Measurements from ENCODE around the gene GATAD2B.

The GATAD2B gene

DNA sequence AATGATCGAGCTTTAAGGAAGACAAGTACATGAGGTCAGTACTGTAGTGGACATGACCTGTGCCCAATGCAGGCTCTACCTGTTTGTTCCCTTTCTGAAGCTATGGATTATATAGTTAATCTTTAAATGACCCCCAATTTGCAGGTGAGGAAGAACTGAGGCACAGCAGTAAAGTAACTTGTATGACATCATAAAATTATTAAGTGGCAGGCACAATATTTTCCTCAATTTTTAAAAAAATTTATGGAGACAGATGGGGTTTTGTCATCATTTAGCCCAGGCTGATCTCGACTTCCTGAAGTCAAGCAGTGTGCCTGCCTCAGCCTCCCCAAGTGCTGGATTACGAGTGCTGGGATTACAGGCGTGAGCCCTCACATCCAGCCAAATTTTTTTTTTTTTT lies 3.6 kb upstream of the GATAD2B start:
- no peak for TF ChIP-seq CSDC2 (CRISPR knock-in tag; IDR thresholded peaks at IDR 0.05)
- TF ChIP-seq, protein P1, sequence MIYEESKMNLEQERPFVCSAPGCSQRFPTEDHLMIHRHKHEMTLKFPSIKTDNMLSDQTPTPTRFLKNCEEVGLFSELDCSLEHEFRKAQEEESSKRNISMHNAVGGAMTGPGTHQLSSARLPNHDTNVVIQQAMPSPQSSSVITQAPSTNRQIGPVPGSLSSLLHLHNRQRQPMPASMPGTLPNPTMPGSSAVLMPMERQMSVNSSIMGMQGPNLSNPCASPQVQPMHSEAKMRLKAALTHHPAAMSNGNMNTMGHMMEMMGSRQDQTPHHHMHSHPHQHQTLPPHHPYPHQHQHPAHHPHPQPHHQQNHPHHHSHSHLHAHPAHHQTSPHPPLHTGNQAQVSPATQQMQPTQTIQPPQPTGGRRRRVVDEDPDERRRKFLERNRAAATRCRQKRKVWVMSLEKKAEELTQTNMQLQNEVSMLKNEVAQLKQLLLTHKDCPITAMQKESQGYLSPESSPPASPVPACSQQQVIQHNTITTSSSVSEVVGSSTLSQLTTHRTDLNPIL (CRISPR knock-in tag; IDR thresholded peaks at IDR 0.05; ENCODE audit: low read depth), result no peak
- no peak for TF ChIP-seq ZFP30 (CRISPR knock-in tag; IDR thresholded peaks at IDR 0.05)
- TF ChIP-seq BACH2 (CRISPR knock-in tag; IDR thresholded peaks at IDR 0.05; ENCODE audit: borderline replicate concordance), result no peak
- TF ChIP-seq OSR1 (CRISPR knock-in tag; IDR thresholded peaks at IDR 0.05), result no peak
- TF ChIP-seq ZNF565 (CRISPR knock-in tag; conservative IDR thresholded peaks at IDR 0.05; ENCODE audit: low read depth), result no peak
- no peak for TF ChIP-seq ZFP3 (CRISPR knock-in tag; IDR thresholded peaks at IDR 0.05)
- TF ChIP-seq ZC3H10 (CRISPR knock-in tag; IDR thresholded peaks at IDR 0.05), result no peak
- no peak for TF ChIP-seq POU6F1 (CRISPR knock-in tag; IDR thresholded peaks at IDR 0.05; ENCODE audit: borderline replicate concordance, low read depth)
- no peak for TF ChIP-seq TSHZ2 (CRISPR knock-in tag; IDR thresholded peaks at IDR 0.05)
- no peak for TF ChIP-seq RARB (CRISPR knock-in tag; IDR thresholded peaks at IDR 0.05)
- TF ChIP-seq, protein P2, sequence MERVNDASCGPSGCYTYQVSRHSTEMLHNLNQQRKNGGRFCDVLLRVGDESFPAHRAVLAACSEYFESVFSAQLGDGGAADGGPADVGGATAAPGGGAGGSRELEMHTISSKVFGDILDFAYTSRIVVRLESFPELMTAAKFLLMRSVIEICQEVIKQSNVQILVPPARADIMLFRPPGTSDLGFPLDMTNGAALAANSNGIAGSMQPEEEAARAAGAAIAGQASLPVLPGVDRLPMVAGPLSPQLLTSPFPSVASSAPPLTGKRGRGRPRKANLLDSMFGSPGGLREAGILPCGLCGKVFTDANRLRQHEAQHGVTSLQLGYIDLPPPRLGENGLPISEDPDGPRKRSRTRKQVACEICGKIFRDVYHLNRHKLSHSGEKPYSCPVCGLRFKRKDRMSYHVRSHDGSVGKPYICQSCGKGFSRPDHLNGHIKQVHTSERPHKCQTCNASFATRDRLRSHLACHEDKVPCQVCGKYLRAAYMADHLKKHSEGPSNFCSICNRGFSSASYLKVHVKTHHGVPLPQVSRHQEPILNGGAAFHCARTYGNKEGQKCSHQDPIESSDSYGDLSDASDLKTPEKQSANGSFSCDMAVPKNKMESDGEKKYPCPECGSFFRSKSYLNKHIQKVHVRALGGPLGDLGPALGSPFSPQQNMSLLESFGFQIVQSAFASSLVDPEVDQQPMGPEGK (CRISPR knock-in tag; IDR thresholded peaks at IDR 0.05; ENCODE audit: borderline replicate concordance), result no peak
- no peak for TF ChIP-seq CSRNP3 (CRISPR knock-in tag; IDR thresholded peaks at IDR 0.05)
- no peak for TF ChIP-seq ARNTL (CRISPR knock-in tag; IDR thresholded peaks at IDR 0.05; ENCODE audit: borderline replicate concordance, low read depth)
- no peak for TF ChIP-seq ISL1 (CRISPR knock-in tag; IDR thresholded peaks at IDR 0.05)
- ATAC-seq, result no peak

GRCh38 chr1:153922076-153922971 lies 448 bp downstream of the GATAD2B start:
- TF ChIP-seq, protein P2 (CRISPR knock-in tag; IDR thresholded peaks at IDR 0.05; ENCODE audit: borderline replicate concordance), result 0 out of 2 replicates have a peak, but pooled peaks have one; percentile 35
- TF ChIP-seq SNAI2 (CRISPR knock-in tag; IDR thresholded peaks at IDR 0.05), result no peak
- ATAC-seq, result peak; percentile 9

DNA sequence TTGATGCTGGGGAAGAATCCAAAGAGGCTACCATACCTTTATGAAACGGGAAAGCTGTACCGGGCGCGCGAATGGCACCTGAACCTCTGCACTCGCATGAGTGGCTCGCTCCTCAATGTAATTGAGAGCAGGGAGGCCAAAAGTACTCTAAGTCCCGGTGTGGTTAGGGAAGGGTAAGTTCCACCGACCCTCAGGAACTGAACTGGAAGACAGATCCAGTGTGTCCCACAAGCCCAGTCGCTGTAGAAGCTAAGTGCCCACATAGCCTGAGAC lies 1.0 kb downstream of the GATAD2B start:
- peak; percentile 0; the same call in 1 of the 3 replicates for ATAC-seq
- TF ChIP-seq, protein P2 (CRISPR knock-in tag; IDR thresholded peaks at IDR 0.05; ENCODE audit: borderline replicate concordance), result no peak
- TF ChIP-seq TSHZ2 (CRISPR knock-in tag; IDR thresholded peaks at IDR 0.05), result no peak
- no peak for TF ChIP-seq SNAI2 (CRISPR knock-in tag; IDR thresholded peaks at IDR 0.05)
- no peak for TF ChIP-seq ARNTL (CRISPR knock-in tag; IDR thresholded peaks at IDR 0.05; ENCODE audit: borderline replicate concordance, low read depth)
- no peak for TF ChIP-seq ZNF565 (CRISPR knock-in tag; conservative IDR thresholded peaks at IDR 0.05; ENCODE audit: low read depth)
- TF ChIP-seq CSDC2 (CRISPR knock-in tag; IDR thresholded peaks at IDR 0.05), result no peak
- TF ChIP-seq, protein P1 (CRISPR knock-in tag; IDR thresholded peaks at IDR 0.05; ENCODE audit: low read depth), result no peak
- no peak for TF ChIP-seq TOX (CRISPR knock-in tag; IDR thresholded peaks at IDR 0.05; ENCODE audit: borderline replicate concordance)
